AG09309 (cell line): Measurements from ENCODE around the gene NDUFAB1.
"Not testable (repeated sequence)": the region's sequence is repeated elsewhere in the genome, so short reads cannot be mapped to it uniquely, and the experiment has no call there.

ENCODE experiments used
- DNase-seq: peaks from one replicate; pipeline ENCODE4 v3.0.0-alpha.2; 2010; ENCODE audit warnings: low read depth
- H3K4me3 ChIP-seq: 2 replicates; pipeline ENCODE4 v1.5.1; 2011; ENCODE audit warnings: mild to moderate bottlenecking, low read depth, low read length, moderate library complexity; ENCODE audit not compliant: control insufficient read depth
- CTCF ChIP-seq: IDR thresholded peaks from 2 replicates; pipeline ENCODE4 v1.5.1; 2011; ENCODE audit warnings: mild to moderate bottlenecking, low read depth, low read length, inconsistent platforms; ENCODE audit not compliant: insufficient read depth, control insufficient read depth; ENCODE audit errors: missing control alignments

NDUFAB1 gene

GRCh38 chr16:23595951-23596720, at the start of gene NDUFAB1:
NDUFAB1 (minus strand) TSS chr16:23596316; CDS start chr16:23596290, 26 bp downstream.
- peak within 1 kb of the TSS; percentile 74 for H3K4me3 ChIP-seq
- peak; percentile 59 for TF ChIP-seq CTCF

GRCh38 chr16:23642246-23642774, 46.2 kb upstream of the NDUFAB1 start:
- TF ChIP-seq CTCF, result no peak
- H3K4me3 ChIP-seq, result peak overlapping the region; percentile 99
- DNase-seq, result no peak

More at GRCh38 chr16:23595951-23596720, at the start of gene NDUFAB1:
- DNase-seq, result peak; percentile 34

- H3K4me3 ChIP-seq, result peak within 1 kb of the TSS; percentile 99
- peak; percentile 76 for DNase-seq
- no peak for TF ChIP-seq CTCF
Observed at GRCh38 chr16:23640931-23641765, 45.0 kb upstream of the NDUFAB1 start, which contains the start of the genes DCTN5 and PALB2. DCTN5 (plus strand) TSS chr16:23641466; CDS start chr16:23641543, 77 bp downstream. PALB2 (minus strand) TSS chr16:23641310; CDS start chr16:23641157, 153 bp downstream.

GRCh38 chr16:23640615-23640930, 44.5 kb upstream of the NDUFAB1 start:
- TF ChIP-seq CTCF, result no peak
- peak overlapping the region; percentile 99 for H3K4me3 ChIP-seq
- no peak for DNase-seq

- H3K4me3 ChIP-seq, result no peak overlapping the region
- no peak for DNase-seq
- no peak for TF ChIP-seq CTCF
Observed at GRCh38 chr16:23635958-23636357, 39.8 kb upstream of the NDUFAB1 start.

GRCh38 chr16:23634461-23635036, 38.4 kb upstream of the NDUFAB1 start:
- no peak for DNase-seq
- TF ChIP-seq CTCF, result no peak
- H3K4me3 ChIP-seq, result no peak overlapping the region

GRCh38 chr16:23631874-23632273, 35.8 kb upstream of the NDUFAB1 start:
- H3K4me3 ChIP-seq, DNase-seq: not testable (repeated sequence)
